CD14-positive monocyte (primary cell): Measurements from ENCODE around the gene KLHL40. TPM values are rescaled to one million over a fixed set of nuclear protein-coding genes. Genes with fewer than 3 reads are reported as not detected.
A peak's percentile ranks its signal among the peaks of the same experiment; 100 is the strongest.

Source experiments
- DNase-seq, 3 donors: peaks; one replicate each; pipeline ENCODE4 v3.0.0-alpha.2; 2011 to 2022
- H2AFZ ChIP-seq: 2 replicates; pipeline ENCODE4 v1.6.0; 2012; ENCODE audit warnings: mild to moderate bottlenecking, low read depth, low read length, inconsistent platforms; ENCODE audit not compliant: insufficient read depth, poor library complexity, severe bottlenecking
- H3K27ac ChIP-seq, 2 donors: 1 replicate in 1 of 2; 2 replicates in 1 of 2; pipeline ENCODE4 v1.5.1; 2012 to 2013; ENCODE audit warnings: low read length in 2 of 2, control low read depth in 1 of 2, inconsistent platforms in 1 of 2, low read depth in 1 of 2, mild to moderate bottlenecking in 1 of 2
- H3K27me3 ChIP-seq, 2 donors: one replicate each; pipeline versions ENCODE4 v1.6.0 to v1.6.1; 2011 to 2013; ENCODE audit warnings: low read length in 2 of 2; ENCODE audit not compliant: control insufficient read depth in 2 of 2, insufficient read depth in 2 of 2
- H3K36me3 ChIP-seq, 2 donors: replicated peaks in 1 of 2; 1 replicate in 1 of 2; 2 replicates in 1 of 2; pipeline versions ENCODE4 v1.5.1 to v1.6.1; 2012 to 2013; ENCODE audit warnings: low read length in 2 of 2, control low read depth in 1 of 2, inconsistent platforms in 1 of 2, mild to moderate bottlenecking in 1 of 2; ENCODE audit not compliant: insufficient read depth in 2 of 2, control insufficient read depth in 1 of 2
- H3K4me1 ChIP-seq, 2 donors: 1 replicate in 1 of 2; 2 replicates in 1 of 2; pipeline versions ENCODE4 v1.5.1 to v1.6.1; 2012 to 2013; ENCODE audit warnings: low read length in 2 of 2, control low read depth in 1 of 2, inconsistent platforms in 1 of 2, mild to moderate bottlenecking in 1 of 2, moderate library complexity in 1 of 2; ENCODE audit not compliant: insufficient read depth in 2 of 2, control insufficient read depth in 1 of 2
- H3K4me2 ChIP-seq: replicated peaks from 2 replicates; pipeline ENCODE3; 2012; ENCODE audit warnings: low read length, moderate library complexity, mild to moderate bottlenecking; ENCODE audit not compliant: poor library complexity, severe bottlenecking; ENCODE audit errors: extremely low read depth
- H3K4me3 ChIP-seq, 3 experiments: fragments of 200-600 bp in 1 of 3; sonication (generic) in 1 of 3; replicated peaks in 1 of 3; 1 replicate in 2 of 3; 2 replicates in 1 of 3; pipeline ENCODE4 v1.5.1; 2011 to 2013; ENCODE audit warnings: low read length in 3 of 3, mild to moderate bottlenecking in 3 of 3, control low read depth in 2 of 3, low read depth in 2 of 3, inconsistent platforms in 1 of 3, moderate library complexity in 1 of 3
- H3K79me2 ChIP-seq: 2 replicates; pipeline ENCODE4 v1.6.0; 2012; ENCODE audit warnings: mild to moderate bottlenecking, control low read depth, inconsistent platforms, low read length, moderate library complexity; ENCODE audit not compliant: insufficient read depth
- H3K9ac ChIP-seq: 2 replicates; pipeline ENCODE4 v1.6.0; 2017; ENCODE audit warnings: low read length, mild to moderate bottlenecking; ENCODE audit not compliant: insufficient read depth, poor library complexity, severe bottlenecking
- H3K9me3 ChIP-seq, 2 donors: replicated peaks in 1 of 2; 1 replicate in 1 of 2; 2 replicates in 1 of 2; pipeline versions ENCODE4 v1.5.1 to v1.6.1; 2012 to 2013; ENCODE audit warnings: low read length in 2 of 2, control low read depth in 1 of 2; ENCODE audit not compliant: control insufficient read depth in 1 of 2, insufficient read depth in 1 of 2
- H4K20me1 ChIP-seq: 2 replicates; pipeline ENCODE4 v1.6.0; 2012; ENCODE audit warnings: mild to moderate bottlenecking, low read length, control low read depth, moderate library complexity; ENCODE audit not compliant: insufficient read depth
- H3K27ac Mint-ChIP-seq, 7 donors: one replicate each; pipeline ENCODE4 v1.8.0; 2020; ENCODE audit warnings: mild to moderate bottlenecking in 7 of 7, mixed read lengths in 7 of 7, moderate library complexity in 6 of 7, inconsistent platforms in 2 of 7
- H3K27me3 Mint-ChIP-seq, 3 donors: one replicate each; pipeline ENCODE4 v1.8.0; 2021 to 2022; ENCODE audit warnings: low read depth in 3 of 3, mild to moderate bottlenecking in 3 of 3, mixed read lengths in 3 of 3, moderate library complexity in 3 of 3, inconsistent platforms in 1 of 3
- H3K36me3 Mint-ChIP-seq, 2 donors: one replicate each; pipeline ENCODE4 v1.8.0; 2020; ENCODE audit warnings: mixed read lengths in 2 of 2, inconsistent platforms in 1 of 2, mild to moderate bottlenecking in 1 of 2
- H3K4me1 Mint-ChIP-seq: one replicate; pipeline ENCODE4 v1.8.0; 2020; ENCODE audit warnings: mild to moderate bottlenecking, mixed read lengths
- H3K4me3 Mint-ChIP-seq, 2 donors: one replicate each; pipeline ENCODE4 v1.8.0; 2020; ENCODE audit warnings: mild to moderate bottlenecking in 2 of 2, mixed read lengths in 2 of 2, moderate library complexity in 1 of 2
- H3K9me3 Mint-ChIP-seq, 7 donors: one replicate each; pipeline ENCODE4 v1.8.0; 2020 to 2022; ENCODE audit warnings: mixed read lengths in 7 of 7, mild to moderate bottlenecking in 6 of 7, moderate library complexity in 6 of 7, inconsistent platforms in 2 of 7
- WGBS: methylation state at CpG from one replicate; pipeline ENCODE4 v1.1.5; 2013; ENCODE audit warnings: missing lambda C conversion rate; ENCODE audit not compliant: insufficient coverage; 5-methylcytosine and 5-hydroxymethylcytosine counted together
- intact Hi-C, 2 donors: fragments of 100-400 bp; cut with micrococcal nuclease; formaldehyde crosslinking; loops; one replicate each; pipeline versions ENCODE4 v1.15.0 to v1.15.1; 2023
- polyA plus RNA-seq, 3 donors: library from polyadenylated mRNA; depleted of rRNA in 1 of 3; unstranded in 2 of 3; stranded (reverse) in 1 of 3; fragments of 300-500 nt in 2 of 3; fragments of >200 nt in 1 of 3; fragmentation: Illumina TruSeq in 2 of 3; gene quantifications; 1 replicate in 2 of 3; 2 replicates in 1 of 3; pipeline ENCODE4 v1.2.3, GENCODE V29; 2012 to 2021
- TF ChIP-seq, protein P1 (sequence below): fragments of 200-600 bp; IDR thresholded peaks from one replicate; pipeline ENCODE4 v1.8.0; 2022; ENCODE audit warnings: antibody characterized with exemption, mild to moderate bottlenecking

KLHL40 gene
- polyA plus RNA-seq, 3 donors = not detected

DNA sequence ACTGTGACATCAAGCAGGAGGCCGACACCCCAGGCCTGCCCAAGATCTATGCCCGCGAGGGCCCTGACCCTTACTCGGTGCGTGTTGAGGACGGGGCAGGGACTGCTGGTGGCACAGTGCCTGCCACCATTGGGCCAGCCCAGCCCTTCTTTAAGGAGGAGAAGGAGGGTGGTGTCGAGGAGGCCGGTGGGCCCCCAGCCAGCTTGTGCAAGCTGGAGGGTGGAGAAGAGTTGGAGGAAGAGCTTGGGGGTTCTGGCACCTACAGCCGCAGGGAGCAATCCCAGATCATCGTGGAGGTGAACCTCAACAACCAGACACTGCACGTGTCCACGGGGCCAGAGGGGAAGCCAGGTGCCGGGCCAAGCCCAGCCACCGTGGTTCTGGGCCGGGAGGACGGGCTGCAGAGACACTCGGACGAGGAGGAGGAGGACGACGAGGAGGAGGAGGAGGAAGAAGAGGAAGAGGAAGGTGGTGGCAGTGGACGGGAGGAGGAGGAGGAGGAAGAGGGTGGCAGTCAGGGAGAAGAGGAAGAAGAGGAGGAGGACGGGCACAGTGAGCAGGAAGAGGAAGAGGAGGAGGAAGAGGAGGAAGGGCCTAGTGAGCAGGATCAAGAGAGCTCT, 26.5 kb upstream of the KLHL40 start:
- peaks cover 0 to 3% (median 1%) of the 10 kb centered on the region in 3 donors for H3K27me3 Mint-ChIP-seq
- peaks cover 20 to 46% of the 10 kb centered on the region in 2 donors for H3K36me3 Mint-ChIP-seq

DNA sequence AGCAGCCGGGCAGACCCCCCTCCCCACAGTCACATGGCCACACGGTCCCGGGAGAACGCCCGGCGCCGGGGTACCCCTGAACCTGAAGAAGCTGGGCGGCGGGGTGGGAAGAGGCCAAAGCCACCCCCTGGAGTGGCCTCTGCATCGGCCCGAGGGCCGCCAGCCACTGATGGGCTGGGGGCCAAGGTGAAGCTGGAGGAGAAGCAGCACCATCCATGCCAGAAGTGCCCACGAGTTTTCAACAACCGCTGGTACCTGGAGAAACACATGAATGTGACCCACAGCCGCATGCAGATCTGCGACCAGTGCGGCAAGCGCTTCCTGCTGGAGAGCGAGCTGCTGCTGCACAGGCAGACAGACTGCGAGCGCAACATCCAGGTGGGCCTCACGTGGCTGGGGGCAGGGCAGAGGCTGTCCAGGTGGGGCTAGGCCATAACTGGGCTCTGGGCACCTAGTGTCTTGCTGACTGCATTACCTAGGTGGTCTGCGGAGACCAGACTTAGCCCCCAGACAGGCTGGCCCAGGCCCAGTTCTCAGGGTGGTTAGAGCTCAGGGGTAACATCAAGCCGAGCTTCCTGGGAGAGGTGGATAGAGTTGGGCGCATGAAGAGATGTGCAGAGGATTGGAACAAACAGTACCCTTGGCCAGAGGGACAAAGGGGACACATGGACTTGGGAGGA, 25.7 kb upstream of the KLHL40 start:
- Histone ChIP-seq H4K20me1 (peaks cover 33% of the 10 kb centered on the region), H3K4me2 (peak overlapping the region; percentile 36), H3K27ac (peak overlapping the region in 1 of 2 donors; percentile 31), H3K4me1 (peaks cover 23 to 42% of the 10 kb centered on the region in 2 donors), H3K9me3 (no peaks in the 10 kb centered on the region), H2AFZ (no peak overlapping the region), H3K9ac (no peak overlapping the region), H3K27me3 (no peaks in the 10 kb centered on the region), H3K36me3 (peaks cover 8 to 36% of the 10 kb centered on the region in 2 donors), H3K79me2 (peaks cover 25% of the 10 kb centered on the region), H3K4me3 (no peak overlapping the region)
- Mint-ChIP-seq H3K4me3 (no peak overlapping the region), H3K9me3 (peaks cover 0 to 3% (median 0%) of the 10 kb centered on the region in 7 donors), H3K36me3 (peaks cover 22 to 49% of the 10 kb centered on the region in 2 donors), H3K4me1 (peaks cover 39% of the 10 kb centered on the region), H3K27ac (peak overlapping the region in 3 of 7 donors; percentile 38 to 65 (median 61)), H3K27me3 (peaks cover 0 to 3% (median 1%) of the 10 kb centered on the region in 3 donors)
- DNase-seq = no peak
- TF ChIP-seq, protein P1, sequence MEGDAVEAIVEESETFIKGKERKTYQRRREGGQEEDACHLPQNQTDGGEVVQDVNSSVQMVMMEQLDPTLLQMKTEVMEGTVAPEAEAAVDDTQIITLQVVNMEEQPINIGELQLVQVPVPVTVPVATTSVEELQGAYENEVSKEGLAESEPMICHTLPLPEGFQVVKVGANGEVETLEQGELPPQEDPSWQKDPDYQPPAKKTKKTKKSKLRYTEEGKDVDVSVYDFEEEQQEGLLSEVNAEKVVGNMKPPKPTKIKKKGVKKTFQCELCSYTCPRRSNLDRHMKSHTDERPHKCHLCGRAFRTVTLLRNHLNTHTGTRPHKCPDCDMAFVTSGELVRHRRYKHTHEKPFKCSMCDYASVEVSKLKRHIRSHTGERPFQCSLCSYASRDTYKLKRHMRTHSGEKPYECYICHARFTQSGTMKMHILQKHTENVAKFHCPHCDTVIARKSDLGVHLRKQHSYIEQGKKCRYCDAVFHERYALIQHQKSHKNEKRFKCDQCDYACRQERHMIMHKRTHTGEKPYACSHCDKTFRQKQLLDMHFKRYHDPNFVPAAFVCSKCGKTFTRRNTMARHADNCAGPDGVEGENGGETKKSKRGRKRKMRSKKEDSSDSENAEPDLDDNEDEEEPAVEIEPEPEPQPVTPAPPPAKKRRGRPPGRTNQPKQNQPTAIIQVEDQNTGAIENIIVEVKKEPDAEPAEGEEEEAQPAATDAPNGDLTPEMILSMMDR = no peak
- 96% methylated on average over 16 of the region's 25 CpGs for WGBS
- intact Hi-C loops = loop anchor here in 1 of 2 donors (10.0 kb wide), 1 partner anchor 75 kb away; the partner anchor contains the start of gene SEC22C

More for the DNA sequence above, 26.5 kb upstream of the KLHL40 start:
- peaks cover 23 to 43% of the 10 kb centered on the region in 2 donors for H3K4me1 ChIP-seq
- peaks cover 33% of the 10 kb centered on the region for H4K20me1 ChIP-seq
- H2AFZ ChIP-seq = no peak overlapping the region
- peaks cover 8 to 36% of the 10 kb centered on the region in 2 donors for H3K36me3 ChIP-seq
- H3K27ac ChIP-seq = peak overlapping the region in 1 of 2 donors; percentile 68
- Mint-ChIP-seq H3K4me1 (peaks cover 36% of the 10 kb centered on the region), H3K9me3 (peaks cover 0 to 3% (median 0%) of the 10 kb centered on the region in 7 donors), H3K27ac (peak overlapping the region; percentile 4 to 85 (median 58)), H3K4me3 (no peak overlapping the region)
- intact Hi-C loops = loop anchor here in 1 of 2 donors (10.0 kb wide), 1 partner anchor 74 kb away; the partner anchor contains the start of gene SEC22C
- no peaks in the 10 kb centered on the region for H3K27me3 ChIP-seq
- WGBS = 56% methylated on average over 21 of the region's 22 CpGs
- H3K79me2 ChIP-seq = peaks cover 29% of the 10 kb centered on the region
- H3K4me2 ChIP-seq = peak overlapping the region; percentile 36
- TF ChIP-seq, protein P1 = no peak
- no peaks in the 10 kb centered on the region for H3K9me3 ChIP-seq
- peak in 1 of 3 donors; percentile 33 for DNase-seq
- H3K9ac ChIP-seq = peak overlapping the region; percentile 15
- H3K4me3 ChIP-seq = no peak overlapping the region
